Esophagus muscularis mucosa (tissue), 3 donors: Measurements from ENCODE around the gene ASB2.

ENCODE experiments used
- EP300 ChIP-seq: sonication (generic); formaldehyde crosslinking; IDR thresholded peaks from one replicate; pipeline ENCODE4 v1.6.1; 2017; ENCODE audit warnings: antibody characterized with exemption
- TF ChIP-seq, protein P1 (sequence below), 3 experiments: fragments of 200-600 bp in 2 of 3; fragments of 450-650 bp in 1 of 3; sonication (generic) in 2 of 3; IDR thresholded peaks; one replicate each; pipeline ENCODE4 v1.5.1; 2017 to 2019; ENCODE audit warnings: antibody characterized with exemption in 3 of 3, mild to moderate bottlenecking in 2 of 3, moderate library complexity in 1 of 3

DNA sequence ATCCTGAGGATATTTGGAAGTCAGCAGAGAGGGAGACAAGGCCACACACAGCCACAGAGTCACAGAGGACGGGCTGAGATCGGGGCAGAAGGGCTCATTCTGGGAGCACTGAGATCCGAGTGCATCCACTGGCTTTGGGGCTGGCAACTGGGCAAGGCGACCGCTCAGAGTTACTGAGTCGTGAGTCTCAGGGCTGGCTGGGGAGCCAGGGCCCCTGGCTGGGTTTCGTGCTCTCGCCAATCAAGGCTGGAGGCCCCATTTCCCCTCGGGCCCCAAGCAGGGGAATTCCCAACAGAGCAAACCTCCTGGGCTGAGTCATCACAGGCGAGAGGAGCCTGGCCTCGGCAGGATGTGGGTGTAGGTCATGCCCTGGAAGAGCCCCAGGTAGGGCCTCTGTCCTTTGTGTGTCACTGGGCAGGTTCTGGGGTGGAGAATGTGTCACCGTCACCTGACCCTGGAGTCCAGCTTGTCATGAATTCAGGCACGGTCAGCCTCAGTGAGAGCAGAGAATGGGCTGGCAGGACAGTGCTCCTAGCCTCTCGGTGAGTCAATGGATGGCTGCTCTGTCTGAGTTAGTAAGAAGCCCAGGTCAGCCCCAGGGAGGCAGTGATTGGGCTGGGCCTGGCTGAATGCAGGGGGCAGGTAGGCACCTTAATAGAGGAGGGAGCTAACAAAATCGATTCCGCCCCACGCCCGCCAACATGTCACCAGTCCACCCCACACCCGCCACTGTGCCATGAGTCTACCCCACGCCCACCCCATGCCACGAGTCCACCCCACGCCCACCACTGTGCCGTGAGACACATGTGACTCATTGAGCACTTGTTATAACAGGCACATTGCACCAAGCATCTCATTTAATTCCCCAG is 16.9 kb downstream of the ASB2 start:
- TF ChIP-seq, protein P1, sequence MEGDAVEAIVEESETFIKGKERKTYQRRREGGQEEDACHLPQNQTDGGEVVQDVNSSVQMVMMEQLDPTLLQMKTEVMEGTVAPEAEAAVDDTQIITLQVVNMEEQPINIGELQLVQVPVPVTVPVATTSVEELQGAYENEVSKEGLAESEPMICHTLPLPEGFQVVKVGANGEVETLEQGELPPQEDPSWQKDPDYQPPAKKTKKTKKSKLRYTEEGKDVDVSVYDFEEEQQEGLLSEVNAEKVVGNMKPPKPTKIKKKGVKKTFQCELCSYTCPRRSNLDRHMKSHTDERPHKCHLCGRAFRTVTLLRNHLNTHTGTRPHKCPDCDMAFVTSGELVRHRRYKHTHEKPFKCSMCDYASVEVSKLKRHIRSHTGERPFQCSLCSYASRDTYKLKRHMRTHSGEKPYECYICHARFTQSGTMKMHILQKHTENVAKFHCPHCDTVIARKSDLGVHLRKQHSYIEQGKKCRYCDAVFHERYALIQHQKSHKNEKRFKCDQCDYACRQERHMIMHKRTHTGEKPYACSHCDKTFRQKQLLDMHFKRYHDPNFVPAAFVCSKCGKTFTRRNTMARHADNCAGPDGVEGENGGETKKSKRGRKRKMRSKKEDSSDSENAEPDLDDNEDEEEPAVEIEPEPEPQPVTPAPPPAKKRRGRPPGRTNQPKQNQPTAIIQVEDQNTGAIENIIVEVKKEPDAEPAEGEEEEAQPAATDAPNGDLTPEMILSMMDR (IDR thresholded peaks at IDR 0.05) = no peak
- TF ChIP-seq EP300 = no peak
